ENCODE measurements around the gene DISC1. TPM values are rescaled to one million over a fixed set of nuclear protein-coding genes. Genes with fewer than 3 reads are reported as not detected.

The DISC1 gene
- total RNA-seq, 1 experiment from 2014 or later, result 9.8 TPM

- Mint-ChIP-seq H3K4me3 (ENCODE audit: low read depth, unreplicated experiment) (no peak overlapping the region), H3K4me1 (ENCODE audit: low read depth, unreplicated experiment) (no peaks in the 10 kb centered on the region), H3K27me3 (ENCODE audit: unreplicated experiment) (no peaks in the 10 kb centered on the region), H3K27ac (ENCODE audit: unreplicated experiment) (no peak overlapping the region), H3K9me3 (ENCODE audit: low read depth, unreplicated experiment) (peaks cover 6% of the 10 kb centered on the region), H3K36me3 (ENCODE audit: insufficient read depth, unreplicated experiment) (no peaks in the 10 kb centered on the region)
- TF ChIP-seq, protein P1, sequence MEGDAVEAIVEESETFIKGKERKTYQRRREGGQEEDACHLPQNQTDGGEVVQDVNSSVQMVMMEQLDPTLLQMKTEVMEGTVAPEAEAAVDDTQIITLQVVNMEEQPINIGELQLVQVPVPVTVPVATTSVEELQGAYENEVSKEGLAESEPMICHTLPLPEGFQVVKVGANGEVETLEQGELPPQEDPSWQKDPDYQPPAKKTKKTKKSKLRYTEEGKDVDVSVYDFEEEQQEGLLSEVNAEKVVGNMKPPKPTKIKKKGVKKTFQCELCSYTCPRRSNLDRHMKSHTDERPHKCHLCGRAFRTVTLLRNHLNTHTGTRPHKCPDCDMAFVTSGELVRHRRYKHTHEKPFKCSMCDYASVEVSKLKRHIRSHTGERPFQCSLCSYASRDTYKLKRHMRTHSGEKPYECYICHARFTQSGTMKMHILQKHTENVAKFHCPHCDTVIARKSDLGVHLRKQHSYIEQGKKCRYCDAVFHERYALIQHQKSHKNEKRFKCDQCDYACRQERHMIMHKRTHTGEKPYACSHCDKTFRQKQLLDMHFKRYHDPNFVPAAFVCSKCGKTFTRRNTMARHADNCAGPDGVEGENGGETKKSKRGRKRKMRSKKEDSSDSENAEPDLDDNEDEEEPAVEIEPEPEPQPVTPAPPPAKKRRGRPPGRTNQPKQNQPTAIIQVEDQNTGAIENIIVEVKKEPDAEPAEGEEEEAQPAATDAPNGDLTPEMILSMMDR (IDR thresholded peaks at IDR 0.05; ENCODE audit: unreplicated experiment), result no peak
- no peak for DNase-seq
- CTCF ChIA-PET, result no interaction called here
- no TSS peak for BruUV-seq (replicated peaks)
- intact Hi-C loops (cut with micrococcal nuclease; ENCODE audit: unreplicated experiment), result no loop called here
These were observed 109.9 kb downstream of the DISC1 start for GRCh38 chr1:231736464-231736863.

- Mint-ChIP-seq H3K27me3 (ENCODE audit: unreplicated experiment) (no peaks in the 10 kb centered on the region), H3K9me3 (ENCODE audit: low read depth, unreplicated experiment) (peaks cover 6% of the 10 kb centered on the region), H3K27ac (ENCODE audit: unreplicated experiment) (no peak overlapping the region), H3K4me3 (ENCODE audit: low read depth, unreplicated experiment) (no peak overlapping the region), H3K36me3 (ENCODE audit: insufficient read depth, unreplicated experiment) (no peaks in the 10 kb centered on the region), H3K4me1 (ENCODE audit: low read depth, unreplicated experiment) (no peaks in the 10 kb centered on the region)
- BruUV-seq (replicated peaks), result no TSS peak
- CTCF ChIA-PET, result no interaction called here
- DNase-seq, result no peak
- intact Hi-C loops (cut with micrococcal nuclease; ENCODE audit: unreplicated experiment), result no loop called here
- TF ChIP-seq, protein P1 (IDR thresholded peaks at IDR 0.05; ENCODE audit: unreplicated experiment), result no peak
These were observed 112.0 kb downstream of the DISC1 start for GRCh38 chr1:231738554-231738953.

GRCh38 chr1:231743966-231744365 is 117.4 kb downstream of the DISC1 start:
- BruUV-seq (replicated peaks), result no TSS peak
- intact Hi-C loops (cut with micrococcal nuclease; ENCODE audit: unreplicated experiment), result no loop called here
- Mint-ChIP-seq H3K4me3 (ENCODE audit: low read depth, unreplicated experiment) (no peak overlapping the region), H3K27ac (ENCODE audit: unreplicated experiment) (no peak overlapping the region), H3K9me3 (ENCODE audit: low read depth, unreplicated experiment) (peaks cover 3% of the 10 kb centered on the region), H3K4me1 (ENCODE audit: low read depth, unreplicated experiment) (no peaks in the 10 kb centered on the region), H3K36me3 (ENCODE audit: insufficient read depth, unreplicated experiment) (no peaks in the 10 kb centered on the region), H3K27me3 (ENCODE audit: unreplicated experiment) (no peaks in the 10 kb centered on the region)
- CTCF ChIA-PET, result no interaction called here
- TF ChIP-seq, protein P1 (IDR thresholded peaks at IDR 0.05; ENCODE audit: unreplicated experiment), result no peak
- DNase-seq, result no peak

- H3K9me3 Mint-ChIP-seq (ENCODE audit: low read depth, unreplicated experiment), result peaks cover 5% of the 10 kb centered on the region
- H3K36me3 Mint-ChIP-seq (ENCODE audit: insufficient read depth, unreplicated experiment), result no peaks in the 10 kb centered on the region
- H3K27me3 Mint-ChIP-seq (ENCODE audit: unreplicated experiment), result no peaks in the 10 kb centered on the region
- no TSS peak for BruUV-seq (replicated peaks)
- no peak for DNase-seq
- CTCF ChIA-PET, result no interaction called here
- no peak overlapping the region for H3K27ac Mint-ChIP-seq (ENCODE audit: unreplicated experiment)
- no peaks in the 10 kb centered on the region for H3K4me1 Mint-ChIP-seq (ENCODE audit: low read depth, unreplicated experiment)
- H3K4me3 Mint-ChIP-seq (ENCODE audit: low read depth, unreplicated experiment), result no peak overlapping the region
- TF ChIP-seq, protein P1 (IDR thresholded peaks at IDR 0.05; ENCODE audit: unreplicated experiment), result no peak
- intact Hi-C loops (cut with micrococcal nuclease; ENCODE audit: unreplicated experiment), result no loop called here
These were observed 122.3 kb downstream of the DISC1 start for GRCh38 chr1:231748760-231749415.

All from Calu3 (cell line).